HG03045 (cell line): Measurements from ENCODE around the gene ZNF526.

ENCODE experiments used
- ATAC-seq: cut with Tn5 transposase; IDR thresholded peaks from one replicate; pipeline ENCODE4 v1.9.1; 2021; ENCODE audit warnings: mild to moderate bottlenecking, moderate library complexity; ENCODE audit not compliant: unreplicated experiment

Gene ZNF526, protein sequence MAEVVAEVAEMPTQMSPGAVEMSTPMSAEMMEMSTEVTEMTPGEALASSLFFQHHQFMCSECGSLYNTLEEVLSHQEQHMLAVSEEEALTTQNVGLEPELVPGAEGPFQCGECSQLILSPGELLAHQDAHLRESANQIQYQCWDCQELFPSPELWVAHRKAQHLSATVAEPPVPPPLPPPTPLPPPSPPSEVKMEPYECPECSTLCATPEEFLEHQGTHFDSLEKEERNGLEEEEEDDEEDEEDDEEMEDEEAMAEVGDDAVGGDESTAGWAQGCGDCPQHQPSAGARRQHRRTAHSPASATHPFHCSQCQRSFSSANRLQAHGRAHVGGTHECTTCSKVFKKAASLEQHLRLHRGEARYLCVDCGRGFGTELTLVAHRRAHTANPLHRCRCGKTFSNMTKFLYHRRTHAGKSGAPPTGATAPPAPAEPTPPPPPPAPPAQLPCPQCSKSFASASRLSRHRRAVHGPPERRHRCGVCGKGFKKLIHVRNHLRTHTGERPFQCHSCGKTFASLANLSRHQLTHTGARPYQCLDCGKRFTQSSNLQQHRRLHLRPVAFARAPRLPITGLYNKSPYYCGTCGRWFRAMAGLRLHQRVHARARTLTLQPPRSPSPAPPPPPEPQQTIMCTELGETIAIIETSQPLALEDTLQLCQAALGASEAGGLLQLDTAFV

DNA sequence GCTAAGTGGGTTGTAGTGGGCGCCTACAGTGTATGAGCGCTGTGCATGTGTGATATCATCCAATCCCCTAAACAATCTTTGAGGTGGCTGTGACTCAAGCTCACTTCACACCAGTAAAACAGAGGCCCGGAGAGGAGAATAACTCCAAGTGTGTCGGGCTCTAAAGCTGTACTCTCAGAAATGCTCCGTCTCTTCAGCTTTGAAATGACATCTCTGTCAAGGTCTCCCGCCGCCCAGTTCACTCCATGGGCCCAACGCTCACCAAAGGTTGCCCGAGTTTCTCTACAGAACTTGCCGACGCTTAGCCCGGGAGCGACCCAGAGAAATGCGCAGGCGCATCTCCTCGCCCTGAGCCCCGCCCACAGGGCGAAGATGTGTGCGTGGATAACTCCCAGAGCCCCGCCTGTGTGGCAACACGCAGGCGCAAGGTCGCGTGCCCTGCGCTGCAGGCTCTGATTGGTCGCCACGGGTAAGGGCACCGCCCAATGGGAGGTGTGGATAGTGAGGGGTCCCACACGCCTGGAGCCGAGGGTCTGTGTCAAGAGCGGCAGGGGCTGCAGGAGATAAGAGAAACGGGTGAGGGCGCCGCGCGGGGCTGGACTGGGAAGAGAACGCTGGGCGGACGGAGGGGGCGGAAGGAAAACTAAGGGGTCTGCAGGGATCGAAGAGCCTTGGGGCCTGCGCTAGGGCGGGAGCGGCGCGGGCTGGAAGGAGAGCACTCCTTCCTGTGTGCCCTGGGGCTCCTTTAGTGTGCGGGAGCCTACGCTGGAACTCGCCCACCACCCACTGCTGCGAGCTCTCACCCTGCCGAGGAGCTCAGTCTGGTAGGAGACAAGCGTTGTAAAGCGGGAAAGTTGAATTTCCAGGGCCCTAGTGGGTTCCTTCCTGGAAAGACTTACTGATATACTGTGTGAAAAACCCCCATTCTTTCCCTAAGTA, at the start of gene ZNF526:
Gene ZNF526 (plus strand): TSS at position 501 of the 939 bp plus-strand sequence. CDS start 4,092 bp downstream, outside the sequence.
- peak; percentile 67 for ATAC-seq

DNA sequence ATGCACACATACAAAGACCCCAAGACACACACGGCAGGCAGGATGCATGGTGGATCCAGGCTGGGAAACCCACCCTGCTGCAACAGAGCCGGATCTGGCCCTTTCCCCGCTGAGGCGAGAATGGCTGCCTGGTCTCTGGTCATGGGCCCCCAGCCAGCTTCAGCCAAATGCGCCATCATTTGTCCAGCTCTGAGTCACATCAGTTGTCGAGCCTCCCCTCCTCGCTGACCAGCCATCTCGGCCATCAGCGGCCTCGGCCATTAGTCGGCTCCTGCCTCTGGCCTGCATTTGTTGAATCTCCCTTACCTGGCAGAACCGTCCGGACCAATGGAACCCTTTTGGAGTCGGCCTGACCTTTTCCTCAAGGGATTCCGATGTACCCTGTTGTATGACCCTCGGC, 49.4 kb upstream of the ZNF526 start:
- no peak for ATAC-seq

DNA sequence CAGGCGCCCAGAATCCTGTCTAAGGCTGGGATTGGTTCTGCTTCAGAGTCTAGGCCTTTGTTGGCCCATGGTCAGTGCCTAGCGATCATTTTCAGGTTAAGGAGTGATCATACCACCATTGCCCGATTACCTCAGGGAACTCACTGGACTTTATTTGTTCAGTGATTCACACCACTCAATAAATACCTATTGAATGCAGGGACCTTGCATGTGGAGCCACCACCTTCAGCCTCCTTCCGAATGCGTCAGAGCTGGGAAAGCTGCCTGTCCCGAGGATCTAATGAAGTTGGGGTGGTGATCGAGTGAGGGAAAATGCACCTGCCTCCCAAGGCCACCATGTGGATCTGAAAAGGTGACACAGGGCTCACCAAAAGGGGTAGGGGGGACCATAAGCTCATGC, 47.9 kb upstream of the ZNF526 start:
- no peak for ATAC-seq

DNA sequence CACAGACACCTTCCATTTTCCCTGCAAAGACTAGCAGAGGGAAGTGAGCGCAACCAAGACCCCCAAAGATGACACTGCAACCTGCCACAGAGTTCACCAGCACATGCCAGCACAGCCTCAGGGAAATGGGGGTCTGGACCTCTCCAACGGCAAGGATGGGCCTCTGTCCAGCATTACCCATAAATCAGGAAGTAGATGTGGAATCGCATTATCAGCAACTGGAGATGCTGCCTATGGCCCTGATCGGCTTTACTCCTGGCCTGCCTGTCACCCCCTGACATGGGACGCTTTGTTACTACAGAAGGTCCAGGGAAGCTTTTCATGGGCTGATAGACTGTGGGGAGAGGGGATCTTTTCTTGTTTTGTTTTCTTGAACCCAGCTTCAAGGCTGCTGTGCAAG, 46.4 kb upstream of the ZNF526 start:
- no peak for ATAC-seq

DNA sequence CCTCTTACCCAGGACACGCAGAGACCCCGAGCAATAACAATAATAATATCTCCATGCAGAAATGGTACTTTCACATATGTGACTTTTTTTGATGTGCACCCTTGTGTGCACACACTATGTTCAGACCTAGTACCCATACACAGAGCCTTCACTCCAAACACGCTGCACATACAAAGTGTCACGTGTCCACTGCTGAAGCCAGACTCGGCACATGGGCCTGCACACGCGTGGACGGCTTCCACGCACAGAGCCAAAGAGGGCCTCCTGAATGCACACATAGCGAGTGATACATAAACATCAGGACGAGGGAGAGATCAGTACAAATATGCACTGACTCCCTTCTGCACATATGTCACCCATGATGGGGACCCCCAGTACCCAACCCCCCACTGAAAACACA, 45.9 kb upstream of the ZNF526 start:
- no peak for ATAC-seq

DNA sequence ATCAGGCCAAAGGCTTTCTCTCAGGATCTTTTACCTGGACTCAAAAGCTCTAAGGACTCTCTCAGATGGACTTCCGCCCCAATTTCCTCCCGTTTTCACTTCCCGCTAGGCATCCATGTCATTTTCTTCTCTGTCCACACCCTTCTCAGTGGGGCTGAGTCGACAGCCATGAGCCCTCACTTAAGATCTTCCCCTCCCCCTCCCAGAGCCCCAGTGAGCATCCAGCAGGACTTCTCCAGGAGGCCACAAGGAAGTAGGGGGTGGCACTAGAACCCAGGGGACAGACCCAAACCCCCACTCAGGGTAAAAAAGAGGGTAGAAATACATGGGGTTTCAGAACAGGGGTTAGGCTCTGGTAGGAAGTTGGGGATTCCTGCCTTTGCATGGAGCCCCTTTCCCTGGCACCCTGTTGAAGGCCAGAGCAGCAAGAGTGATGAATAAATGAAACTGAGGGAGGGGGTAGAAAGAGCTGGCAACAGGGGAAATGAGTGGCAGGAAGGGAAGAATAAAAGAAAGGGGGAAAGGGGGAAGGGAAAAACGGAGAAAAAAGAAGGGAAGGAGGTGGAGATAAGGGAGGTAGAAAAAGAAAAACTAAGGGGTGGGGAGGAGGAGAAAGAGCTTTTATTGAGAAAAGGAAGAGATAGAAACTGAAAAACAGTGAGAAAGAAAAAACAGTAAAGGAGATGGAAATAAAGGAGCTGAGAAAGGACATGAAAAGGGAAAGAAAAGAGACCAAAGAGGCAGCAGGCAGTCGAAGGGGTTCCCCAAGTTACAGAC, 45.0 kb upstream of the ZNF526 start:
- ATAC-seq = no peak

DNA sequence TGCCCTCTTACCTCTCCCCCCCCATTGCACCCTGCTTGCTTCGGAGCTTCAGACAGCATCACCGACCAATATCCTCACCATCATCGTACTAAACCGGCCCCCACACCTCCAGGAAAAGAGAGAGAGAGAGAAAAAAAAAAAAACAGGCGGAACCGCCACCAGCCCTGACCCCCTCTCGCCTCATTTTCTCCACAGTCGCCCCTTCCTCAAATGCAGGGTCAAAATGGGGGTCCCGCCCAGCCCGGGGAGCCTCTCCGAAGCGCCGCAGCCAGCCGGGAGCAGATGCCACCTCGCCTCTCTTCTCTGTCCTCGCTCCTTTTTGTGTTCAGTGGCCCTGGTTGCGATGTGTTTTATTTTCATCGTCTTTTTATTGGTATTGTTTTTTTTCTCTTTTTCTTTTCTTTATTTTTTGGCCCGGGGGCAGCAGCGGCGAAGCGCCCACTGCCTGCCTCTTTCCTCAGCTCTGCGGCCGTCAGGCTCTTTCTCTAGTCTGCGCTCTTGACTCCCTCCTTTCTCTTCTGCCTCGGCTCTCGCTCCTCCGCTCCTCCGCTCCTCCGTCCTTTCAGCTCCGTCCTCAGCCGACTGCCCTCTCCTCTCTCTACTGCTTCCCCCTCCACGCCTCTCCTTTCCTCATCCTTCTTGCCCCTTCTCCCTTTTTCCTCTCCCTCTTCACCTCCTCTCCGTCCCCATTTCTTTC, 44.0 kb upstream of the ZNF526 start:
- ATAC-seq = no peak

DNA sequence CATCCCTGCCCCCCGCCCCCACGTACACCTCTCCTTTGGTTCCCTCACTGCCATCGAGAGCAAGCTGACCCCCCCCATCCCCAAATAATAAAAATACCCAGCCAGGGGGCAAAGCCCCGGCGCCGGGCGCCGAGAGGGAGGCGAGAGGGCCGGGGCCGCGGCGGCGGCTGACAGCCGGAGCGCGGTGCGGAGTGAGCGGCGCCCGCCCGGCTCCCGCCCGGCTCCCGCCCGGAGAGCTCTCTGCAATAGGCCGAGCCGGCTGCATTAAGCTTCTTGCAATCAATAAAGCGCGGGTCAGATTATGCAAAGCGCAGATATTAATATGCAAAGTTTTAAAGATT, 43.5 kb upstream of the ZNF526 start:
- no peak for ATAC-seq

DNA sequence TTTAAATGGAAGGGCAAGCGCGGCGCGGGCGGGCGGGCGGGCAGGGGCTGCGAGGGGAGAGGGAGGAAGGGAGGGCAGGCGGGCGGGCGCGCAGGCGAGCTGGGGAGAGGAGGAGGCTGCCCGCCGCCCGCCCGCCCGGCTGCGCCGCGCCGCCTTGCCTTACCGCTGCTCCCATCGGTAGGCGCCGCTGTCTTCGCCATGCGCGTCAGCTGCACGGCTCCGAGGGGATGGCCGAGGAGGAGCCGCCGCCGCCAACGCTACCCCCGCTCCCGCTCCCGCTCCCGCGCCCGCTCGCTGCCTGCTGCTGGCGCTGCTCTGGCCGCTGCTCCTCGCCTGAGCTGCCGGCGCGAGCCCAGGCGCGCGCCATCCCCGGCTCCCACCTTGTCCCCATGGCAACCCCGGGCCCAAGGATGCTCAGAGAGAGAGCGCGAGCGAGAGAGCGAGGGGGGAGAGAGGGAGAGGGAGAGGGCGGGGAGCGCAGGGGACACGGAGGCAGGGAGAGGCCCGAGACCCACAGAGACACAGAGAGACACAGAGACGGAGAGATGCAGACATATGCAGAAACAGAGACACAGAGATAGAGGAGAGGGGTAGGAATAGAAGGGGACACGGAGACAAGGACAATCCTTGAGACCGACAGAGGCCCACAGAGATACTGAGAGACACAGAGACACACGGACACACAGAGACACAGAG, 43.0 kb upstream of the ZNF526 start:
- ATAC-seq = no peak

DNA sequence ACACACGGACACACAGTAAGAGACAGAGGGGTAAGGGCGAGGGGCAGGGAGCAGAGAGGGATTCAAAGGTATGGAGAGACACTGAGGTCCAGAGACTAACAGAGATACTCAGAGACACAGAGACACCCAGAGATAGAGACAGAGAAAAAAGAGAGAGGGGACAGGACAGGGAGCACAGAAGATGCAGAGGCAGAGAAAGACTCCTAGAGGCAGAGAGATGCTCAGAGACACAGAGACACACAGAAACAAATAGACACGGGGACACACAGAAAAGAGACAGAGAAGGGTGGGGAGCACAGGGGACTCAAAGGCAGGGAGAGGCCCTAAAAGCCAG, 42.5 kb upstream of the ZNF526 start:
- no peak for ATAC-seq

DNA sequence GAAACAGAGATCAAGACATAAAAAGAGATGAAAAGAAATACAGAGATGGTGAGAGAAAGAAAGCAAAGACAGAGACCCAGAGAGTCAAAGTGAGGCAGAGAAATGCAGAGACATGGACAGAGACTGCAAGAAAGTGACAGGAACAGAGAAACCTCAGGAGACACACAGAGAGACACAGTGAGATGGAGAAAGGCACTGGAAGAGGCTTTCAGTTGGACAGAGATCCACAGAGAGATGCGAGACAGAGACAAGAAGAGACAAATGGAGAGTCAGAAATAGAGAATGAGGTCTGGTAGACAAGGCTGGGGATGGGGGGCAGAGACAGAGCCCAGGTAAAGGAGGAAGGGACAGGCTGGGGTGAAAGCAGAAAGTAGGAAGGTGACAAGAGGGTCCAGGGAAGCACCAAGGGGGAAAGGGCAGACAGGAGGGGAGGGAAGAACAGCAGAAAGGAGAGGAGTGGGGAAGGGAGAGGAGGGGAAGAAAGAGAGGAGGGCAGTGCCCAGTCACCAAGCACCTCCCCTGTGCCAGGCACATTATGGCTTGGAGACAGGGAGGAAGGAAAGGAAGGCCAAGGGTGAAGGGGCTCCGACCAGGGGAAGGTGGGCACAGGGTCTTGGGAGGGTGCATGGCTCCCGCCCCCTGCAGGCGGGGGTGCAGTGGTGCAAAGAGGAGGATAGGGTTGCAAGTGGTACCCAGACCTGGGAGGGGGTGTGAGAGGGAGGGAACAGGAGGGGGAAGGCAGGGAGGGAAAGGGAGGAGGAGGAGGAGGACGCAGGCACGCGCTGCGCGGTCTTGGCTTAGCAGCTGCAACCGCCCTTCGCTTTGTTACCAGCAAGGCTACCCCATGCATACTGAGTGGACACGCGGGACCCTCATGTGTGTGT, 41.1 kb upstream of the ZNF526 start:
- no peak for ATAC-seq

DNA sequence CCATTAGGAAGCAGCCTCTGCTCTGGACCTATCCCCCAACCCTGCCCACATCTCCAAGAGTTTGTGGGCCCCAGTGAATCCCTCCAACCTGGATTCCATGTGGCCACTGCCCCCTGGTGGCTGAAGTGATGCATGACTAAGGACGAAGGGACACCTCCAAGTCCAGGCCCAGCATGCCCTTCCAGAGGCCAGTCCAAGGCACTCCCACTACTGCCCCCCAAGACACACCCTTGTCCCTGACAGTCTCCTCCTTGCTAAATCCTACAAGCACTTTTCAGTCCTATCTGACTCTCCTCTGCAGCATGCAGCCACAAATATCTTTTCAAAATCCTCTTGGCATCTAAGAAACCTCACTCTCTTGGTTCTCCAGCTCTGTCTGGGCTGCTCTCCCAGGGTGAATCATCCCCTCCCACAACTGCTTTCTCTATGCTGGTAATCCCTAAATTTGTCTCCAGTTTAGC, 35.7 kb upstream of the ZNF526 start:
- ATAC-seq = no peak

DNA sequence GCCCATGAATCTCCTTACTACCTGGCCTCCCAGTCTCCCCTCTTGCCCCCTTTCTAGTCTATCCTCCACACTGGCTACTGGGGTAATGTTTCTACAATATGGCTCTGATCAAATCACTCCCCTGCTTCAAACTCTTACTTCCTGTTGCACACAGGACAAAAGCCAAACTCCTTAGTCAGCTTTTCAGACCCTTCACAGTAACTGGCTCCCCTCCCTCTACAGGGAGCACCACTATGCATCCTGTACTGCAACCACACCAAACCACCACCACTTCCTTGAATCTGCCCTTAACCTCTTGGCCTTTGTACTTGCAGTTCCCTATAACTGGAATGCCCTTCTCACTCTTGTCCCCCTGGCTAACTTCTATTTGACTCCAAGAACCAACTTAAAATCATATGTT, 34.8 kb upstream of the ZNF526 start:
- no peak for ATAC-seq

DNA sequence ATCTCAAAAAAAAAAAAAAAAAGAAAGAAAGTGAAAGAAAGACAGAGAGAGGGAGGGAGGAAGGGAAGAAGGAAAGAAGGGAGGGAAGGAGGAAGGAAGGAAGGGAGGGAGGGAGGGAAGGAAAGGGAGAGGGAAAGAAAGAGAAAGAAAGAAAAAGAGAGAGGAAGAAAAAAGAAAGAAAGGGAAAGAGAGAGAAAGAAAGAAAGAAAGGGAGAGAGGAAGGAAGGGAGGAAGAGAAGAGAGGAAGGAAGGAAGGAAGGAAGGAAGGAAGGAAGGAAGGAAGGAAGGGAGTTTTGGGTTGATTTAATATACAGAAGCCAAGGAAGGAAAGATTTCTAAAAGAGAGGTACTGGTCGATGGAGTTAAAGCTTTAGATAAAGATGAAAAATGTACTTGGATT, 31.4 kb upstream of the ZNF526 start:
- ATAC-seq = no peak

DNA sequence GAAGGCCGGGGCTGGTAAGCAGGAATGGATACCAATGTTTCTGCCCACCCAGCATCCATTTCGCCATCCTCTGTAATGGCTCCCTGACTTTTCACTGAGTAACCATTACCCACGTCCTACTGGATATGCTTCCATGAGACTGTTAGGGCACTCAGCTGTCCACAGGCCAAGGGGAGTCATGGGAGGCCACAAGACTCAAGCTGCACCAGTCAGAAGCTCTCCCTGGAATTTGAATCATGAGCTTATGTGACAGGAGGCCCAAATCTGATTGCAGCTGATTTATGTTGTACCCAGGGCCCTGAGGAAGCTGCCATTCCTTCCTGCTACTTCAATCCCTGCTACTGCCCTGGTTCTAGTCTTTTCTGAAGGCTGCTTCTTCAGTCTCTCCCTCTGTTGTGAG, 31.0 kb upstream of the ZNF526 start:
- ATAC-seq = no peak

DNA sequence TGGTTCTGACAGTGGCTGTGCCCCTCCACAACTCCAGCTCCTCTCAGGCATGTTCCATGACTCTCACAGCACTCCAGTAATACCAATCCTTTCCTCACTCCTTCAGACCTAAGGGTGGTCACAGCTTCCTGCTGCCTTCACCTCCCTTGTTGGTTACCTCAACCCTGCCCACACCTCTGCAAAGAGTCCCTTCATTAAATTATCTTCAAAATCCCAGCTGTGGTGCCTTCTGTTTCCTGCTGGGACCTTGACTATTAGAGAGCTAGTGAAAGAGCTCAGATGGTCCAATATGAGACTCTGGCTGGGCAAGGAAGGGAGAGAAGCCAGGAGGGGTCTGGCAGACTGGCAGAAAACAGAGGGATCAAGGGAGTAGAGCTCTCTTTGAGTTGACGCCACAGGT, 28.8 kb upstream of the ZNF526 start:
- ATAC-seq = no peak

DNA sequence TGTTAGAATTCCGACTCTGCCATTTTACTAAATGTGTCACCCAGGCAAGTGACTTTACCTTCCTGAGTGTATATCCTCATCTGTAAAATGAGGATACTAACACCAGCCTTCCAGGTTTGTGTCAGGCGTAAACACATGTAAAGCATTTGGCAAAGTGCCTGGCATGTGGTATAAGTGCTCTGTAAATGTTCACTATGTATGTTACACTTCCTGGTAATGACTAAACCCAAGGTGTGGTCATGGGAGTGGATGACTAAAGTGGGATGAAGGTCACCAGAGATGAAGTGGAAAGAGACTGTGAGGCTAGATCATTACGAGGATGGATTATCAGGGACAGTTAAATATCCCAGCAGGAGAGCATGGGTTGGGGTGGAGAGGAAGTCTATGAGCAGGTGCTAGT, 28.3 kb upstream of the ZNF526 start:
- ATAC-seq = no peak

DNA sequence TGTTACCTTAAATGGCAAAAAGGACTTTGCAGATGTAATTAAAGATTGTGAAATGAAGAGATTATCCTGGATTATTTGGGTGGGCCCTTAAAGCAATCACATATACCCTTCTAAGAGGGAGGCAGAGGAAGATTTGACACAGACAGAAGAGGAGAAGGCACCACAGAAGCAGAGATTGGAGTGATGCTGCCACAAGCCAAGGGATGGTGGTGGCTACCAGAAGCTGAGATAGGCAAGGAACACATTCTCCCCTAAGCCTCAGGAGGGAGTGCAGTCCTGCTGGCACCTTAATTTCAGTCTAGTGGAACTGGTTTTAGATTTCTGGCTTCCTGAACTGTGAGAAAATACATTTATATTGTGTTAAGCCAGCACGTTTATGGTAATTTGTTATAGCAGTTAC, 26.8 kb upstream of the ZNF526 start:
- no peak for ATAC-seq

DNA sequence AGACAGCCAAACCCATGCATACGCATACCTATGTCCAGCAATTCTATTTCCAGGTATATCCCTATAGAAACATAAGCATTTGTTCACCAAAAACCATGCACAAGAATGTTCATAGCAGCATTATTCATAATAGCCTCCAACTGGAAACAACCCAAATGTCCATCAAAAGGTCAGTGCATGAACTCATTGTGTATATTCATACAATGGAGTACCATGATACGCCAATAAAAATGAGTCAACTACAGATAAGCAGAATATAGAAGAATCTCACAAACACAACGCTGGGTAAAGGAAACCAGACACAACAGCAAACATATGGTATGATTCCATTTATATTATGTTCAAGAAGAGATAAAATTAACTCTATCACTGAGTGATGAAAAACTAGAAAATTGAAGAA, 26.4 kb upstream of the ZNF526 start:
- ATAC-seq = no peak
